Astrocyte (in vitro differentiated cells and primary cell): Measurements from ENCODE around the gene JAG2. TPM values are rescaled to one million over a fixed set of nuclear protein-coding genes. Genes with fewer than 3 reads are reported as not detected.

Source experiments
- DNase-seq: peaks from one replicate; pipeline ENCODE4 v3.0.0-alpha.2; 2010; ENCODE audit warnings: low read depth
- FAIRE-seq: peaks from 2 replicates; lab custom pipeline; 2011; peaks lifted over from hg19 to GRCh38; lab: Jason Lieb, UNC
- H2AFZ ChIP-seq: 2 replicates; pipeline ENCODE4 v1.6.0; 2012; ENCODE audit warnings: low read depth, low read length, inconsistent platforms
- H3K27ac ChIP-seq: 2 replicates; pipeline ENCODE4 v1.5.1; 2011; ENCODE audit warnings: low read depth, low read length, inconsistent platforms
- H3K27me3 ChIP-seq: 2 replicates; pipeline ENCODE4 v1.6.0; 2011; ENCODE audit warnings: low read length, inconsistent platforms; ENCODE audit not compliant: insufficient read depth
- H3K36me3 ChIP-seq: 2 replicates; pipeline ENCODE4 v1.5.1; 2011; ENCODE audit warnings: low read length, inconsistent platforms; ENCODE audit not compliant: insufficient read depth
- H3K4me1 ChIP-seq: 2 replicates; pipeline ENCODE4 v1.5.1; 2011; ENCODE audit warnings: low read length, inconsistent platforms; ENCODE audit not compliant: insufficient read depth
- H3K4me2 ChIP-seq: 2 replicates; pipeline ENCODE4 v1.6.0; 2012; ENCODE audit warnings: low read length, inconsistent platforms
- H3K4me3 ChIP-seq: 2 replicates; pipeline ENCODE4 v1.5.1; 2011; ENCODE audit warnings: low read depth, mild to moderate bottlenecking, low read length, inconsistent platforms; ENCODE audit not compliant: insufficient read depth
- H3K79me2 ChIP-seq: 2 replicates; pipeline ENCODE4 v1.6.0; 2012; ENCODE audit warnings: mild to moderate bottlenecking, low read length, inconsistent platforms; ENCODE audit not compliant: insufficient read depth
- H3K9ac ChIP-seq: 2 replicates; pipeline ENCODE4 v1.6.0; 2012; ENCODE audit warnings: mild to moderate bottlenecking, low read length, inconsistent platforms
- H3K9me3 ChIP-seq: 2 replicates; pipeline ENCODE4 v1.5.1; 2012; ENCODE audit warnings: low read depth, mild to moderate bottlenecking, low read length, inconsistent platforms; ENCODE audit not compliant: insufficient read depth
- H4K20me1 ChIP-seq: 2 replicates; pipeline ENCODE4 v1.6.0; 2012; ENCODE audit warnings: low read length, inconsistent platforms; ENCODE audit not compliant: insufficient read depth
- H3K27ac Mint-ChIP-seq: one replicate; pipeline ENCODE4 v1.8.0; 2021; ENCODE audit warnings: mild to moderate bottlenecking, mixed read lengths; ENCODE audit not compliant: unreplicated experiment
- H3K27me3 Mint-ChIP-seq: one replicate; pipeline ENCODE4 v1.8.0; 2021; ENCODE audit warnings: low read depth, mixed read lengths; ENCODE audit not compliant: unreplicated experiment
- H3K36me3 Mint-ChIP-seq: one replicate; pipeline ENCODE4 v1.8.0; 2021; ENCODE audit warnings: low read depth, mixed read lengths; ENCODE audit not compliant: unreplicated experiment
- H3K4me1 Mint-ChIP-seq: one replicate; pipeline ENCODE4 v1.8.0; 2021; ENCODE audit warnings: low read depth, mixed read lengths; ENCODE audit not compliant: unreplicated experiment
- H3K4me3 Mint-ChIP-seq: one replicate; pipeline ENCODE4 v1.8.0; 2021; ENCODE audit warnings: mild to moderate bottlenecking, moderate library complexity, mixed read lengths; ENCODE audit not compliant: unreplicated experiment
- H3K9me3 Mint-ChIP-seq: one replicate; pipeline ENCODE4 v1.8.0; 2021; ENCODE audit warnings: mild to moderate bottlenecking, mixed read lengths; ENCODE audit not compliant: unreplicated experiment
- EZH2 ChIP-seq: IDR thresholded peaks from 2 replicates; pipeline ENCODE4 v1.6.1; 2012; ENCODE audit warnings: mild to moderate bottlenecking, low read length, inconsistent platforms; ENCODE audit not compliant: insufficient read depth
- total RNA-seq: library from RNA; stranded (reverse); gene quantifications from 2 replicates; pipeline ENCODE4 v1.2.1, GENCODE V29; 2021
- TF ChIP-seq, protein P1 (sequence below): IDR thresholded peaks from 2 replicates; pipeline ENCODE4 v1.5.1; 2011; ENCODE audit warnings: low read depth, mild to moderate bottlenecking, inconsistent platforms, low read length, moderate library complexity; ENCODE audit not compliant: insufficient read depth

The JAG2 gene
- total RNA-seq, 1 donor from 2014 or later, result 6.6 TPM

DNA sequence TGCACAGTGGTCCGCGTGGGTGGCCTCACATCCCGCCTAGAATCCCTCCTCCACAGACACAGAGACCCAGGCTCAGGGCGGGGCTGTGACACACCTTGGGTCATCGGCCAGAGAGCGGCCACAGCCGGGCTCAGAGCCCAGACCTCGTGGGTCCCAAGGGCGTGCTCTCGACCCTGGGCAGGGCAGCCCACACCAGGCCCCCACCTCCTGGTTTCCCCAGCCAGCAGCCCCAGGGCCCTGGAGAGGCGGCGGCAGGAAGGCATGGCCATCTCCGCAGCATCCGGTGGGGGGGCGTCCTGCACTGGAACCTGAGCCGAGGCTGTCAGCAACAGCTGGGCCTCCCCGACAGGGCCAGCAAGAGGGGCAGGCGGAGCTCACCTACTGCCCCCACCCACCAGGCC lies 15.2 kb downstream of the JAG2 start:
- H3K79me2 ChIP-seq, result no peaks in the 10 kb centered on the region
- Mint-ChIP-seq H3K27ac (no peak overlapping the region), H3K4me3 (no peak overlapping the region), H3K9me3 (no peaks in the 10 kb centered on the region), H3K4me1 (no peaks in the 10 kb centered on the region), H3K36me3 (peaks cover 2% of the 10 kb centered on the region), H3K27me3 (peaks cover 14% of the 10 kb centered on the region)
- H2AFZ ChIP-seq, result no peak overlapping the region
- H3K4me3 ChIP-seq, result no peak overlapping the region
- no peak overlapping the region for H3K27ac ChIP-seq
- TF ChIP-seq, protein P1, sequence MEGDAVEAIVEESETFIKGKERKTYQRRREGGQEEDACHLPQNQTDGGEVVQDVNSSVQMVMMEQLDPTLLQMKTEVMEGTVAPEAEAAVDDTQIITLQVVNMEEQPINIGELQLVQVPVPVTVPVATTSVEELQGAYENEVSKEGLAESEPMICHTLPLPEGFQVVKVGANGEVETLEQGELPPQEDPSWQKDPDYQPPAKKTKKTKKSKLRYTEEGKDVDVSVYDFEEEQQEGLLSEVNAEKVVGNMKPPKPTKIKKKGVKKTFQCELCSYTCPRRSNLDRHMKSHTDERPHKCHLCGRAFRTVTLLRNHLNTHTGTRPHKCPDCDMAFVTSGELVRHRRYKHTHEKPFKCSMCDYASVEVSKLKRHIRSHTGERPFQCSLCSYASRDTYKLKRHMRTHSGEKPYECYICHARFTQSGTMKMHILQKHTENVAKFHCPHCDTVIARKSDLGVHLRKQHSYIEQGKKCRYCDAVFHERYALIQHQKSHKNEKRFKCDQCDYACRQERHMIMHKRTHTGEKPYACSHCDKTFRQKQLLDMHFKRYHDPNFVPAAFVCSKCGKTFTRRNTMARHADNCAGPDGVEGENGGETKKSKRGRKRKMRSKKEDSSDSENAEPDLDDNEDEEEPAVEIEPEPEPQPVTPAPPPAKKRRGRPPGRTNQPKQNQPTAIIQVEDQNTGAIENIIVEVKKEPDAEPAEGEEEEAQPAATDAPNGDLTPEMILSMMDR, result no peak
- no peak for TF ChIP-seq EZH2
- peaks cover 10% of the 10 kb centered on the region for H3K27me3 ChIP-seq
- FAIRE-seq (no peak), DNase-seq (no peak)
- no peaks in the 10 kb centered on the region for H4K20me1 ChIP-seq
- no peak overlapping the region for H3K4me2 ChIP-seq
- H3K36me3 ChIP-seq, result no peaks in the 10 kb centered on the region
- H3K4me1 ChIP-seq, result no peaks in the 10 kb centered on the region
- no peak overlapping the region for H3K9ac ChIP-seq
- H3K9me3 ChIP-seq, result no peaks in the 10 kb centered on the region

DNA sequence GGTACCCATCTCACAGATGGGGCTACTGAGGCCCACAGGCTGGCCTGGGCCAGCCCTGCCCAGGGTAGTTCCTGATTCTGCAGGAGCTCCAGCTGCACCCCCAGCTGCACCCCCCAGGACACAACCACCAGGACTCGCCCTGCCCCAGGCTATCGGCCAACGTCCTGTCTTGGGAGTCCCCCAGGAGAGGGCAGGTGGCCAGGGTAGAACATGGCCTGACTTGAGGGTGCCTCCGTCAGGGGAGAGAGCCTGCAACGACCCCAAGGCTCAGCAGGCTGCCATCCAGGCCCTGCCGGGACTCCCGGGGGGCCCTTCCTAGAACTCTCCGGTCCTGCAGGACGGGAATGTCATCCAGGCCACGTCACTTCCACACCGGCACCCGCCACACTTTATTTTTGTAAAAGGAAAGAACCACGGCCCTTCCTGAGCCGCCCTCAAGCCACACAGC lies 15.8 kb downstream of the JAG2 start:
- peaks cover 14% of the 10 kb centered on the region for H3K27me3 Mint-ChIP-seq
- no peaks in the 10 kb centered on the region for H3K4me1 Mint-ChIP-seq
- Histone ChIP-seq H3K79me2 (no peaks in the 10 kb centered on the region), H3K9me3 (no peaks in the 10 kb centered on the region), H3K4me1 (no peaks in the 10 kb centered on the region), H2AFZ (no peak overlapping the region), H4K20me1 (no peaks in the 10 kb centered on the region), H3K36me3 (no peaks in the 10 kb centered on the region), H3K4me3 (no peak overlapping the region), H3K9ac (no peak overlapping the region), H3K4me2 (no peak overlapping the region), H3K27me3 (peaks cover 10% of the 10 kb centered on the region), H3K27ac (no peak overlapping the region)
- H3K4me3 Mint-ChIP-seq, result no peak overlapping the region
- TF ChIP-seq, protein P1, result no peak
- TF ChIP-seq EZH2, result no peak
- DNase-seq (no peak), FAIRE-seq (no peak)
- no peak overlapping the region for H3K27ac Mint-ChIP-seq
- H3K9me3 Mint-ChIP-seq, result no peaks in the 10 kb centered on the region
- peaks cover 2% of the 10 kb centered on the region for H3K36me3 Mint-ChIP-seq

DNA sequence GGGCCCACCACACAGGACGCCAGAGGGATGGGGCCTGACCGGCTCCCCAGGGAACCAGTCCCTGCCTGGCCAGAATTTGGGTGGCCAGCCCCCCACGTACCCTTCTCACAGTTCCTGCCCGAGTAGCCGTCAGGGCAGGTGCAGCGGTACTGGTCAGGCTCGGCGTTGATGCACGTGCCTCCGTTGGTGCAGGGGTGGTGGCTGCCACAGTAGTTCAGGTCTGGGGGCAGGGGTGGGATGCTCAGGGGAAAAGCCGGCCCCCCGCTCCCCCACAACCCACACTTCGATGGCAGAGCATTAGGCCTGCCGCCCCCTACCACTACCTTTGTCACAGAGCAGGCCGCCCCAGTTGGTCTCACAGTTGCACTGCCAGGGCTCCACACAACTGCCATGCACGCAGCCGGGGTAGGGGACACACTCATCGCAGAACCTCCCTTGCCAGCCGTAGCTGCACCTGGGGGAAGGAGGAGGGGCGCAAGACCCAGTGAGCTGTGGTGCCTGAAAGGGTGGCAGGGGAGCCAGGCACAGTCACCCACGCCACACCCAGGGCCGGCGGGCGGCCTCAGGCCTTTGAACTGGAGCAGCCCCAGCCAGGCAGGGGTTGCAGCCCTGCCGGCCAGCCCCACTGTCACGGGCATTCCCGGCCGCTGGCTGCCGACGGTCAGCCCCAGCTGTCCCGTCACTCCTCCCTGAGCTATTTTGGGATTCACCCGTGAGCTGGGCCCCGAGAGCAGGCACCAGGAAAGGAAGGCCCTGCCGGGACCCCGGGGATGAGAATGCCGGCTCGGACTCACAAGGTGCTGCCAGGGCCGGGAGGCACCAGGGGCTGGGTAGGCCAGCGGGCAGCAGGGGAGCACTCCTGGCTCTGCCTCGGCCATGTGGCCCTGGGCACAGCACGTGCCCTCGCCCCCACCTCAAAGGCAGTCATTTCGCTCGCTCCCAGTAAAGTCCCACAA lies 16.5 kb downstream of the JAG2 start:
- Histone ChIP-seq H3K4me3 (no peak overlapping the region), H3K9me3 (no peaks in the 10 kb centered on the region), H3K79me2 (no peaks in the 10 kb centered on the region), H4K20me1 (no peaks in the 10 kb centered on the region), H3K9ac (no peak overlapping the region), H3K27me3 (peaks cover 7% of the 10 kb centered on the region), H3K27ac (no peak overlapping the region), H3K4me1 (no peaks in the 10 kb centered on the region), H3K36me3 (no peaks in the 10 kb centered on the region), H3K4me2 (no peak overlapping the region), H2AFZ (no peak overlapping the region)
- no peak for FAIRE-seq
- Mint-ChIP-seq H3K27me3 (peaks cover 13% of the 10 kb centered on the region), H3K4me1 (no peaks in the 10 kb centered on the region), H3K4me3 (no peak overlapping the region), H3K27ac (no peak overlapping the region), H3K9me3 (no peaks in the 10 kb centered on the region), H3K36me3 (no peaks in the 10 kb centered on the region)
- DNase-seq, result no peak
- TF ChIP-seq, protein P1, result no peak
- TF ChIP-seq EZH2, result no peak
